Thoracic aorta (tissue), 2 donors: ENCODE measurements around the gene SMIM22. TPM values are rescaled to one million over a fixed set of nuclear protein-coding genes. Genes with fewer than 3 reads are reported as not detected.

Source experiments
- ATAC-seq: fragments of 150-250 bp; one replicate; pipeline ENCODE4 v1.8.0; 2017; ENCODE audit warnings: low read depth; ENCODE audit not compliant: insufficient number of reproducible peaks, low FRiP score
- DNase-seq: peaks from one replicate; pipeline ENCODE4 v3.0.0-alpha.2; 2020; ENCODE audit warnings: low spot score
- H3K27ac ChIP-seq, 2 donors: fragments of 200-600 bp; sonication (generic); 1 replicate in 1 of 2; 2 replicates in 1 of 2; pipeline ENCODE4 v1.5.1; 2016; ENCODE audit warnings: mild to moderate bottlenecking in 2 of 2, moderate library complexity in 2 of 2
- H3K27me3 ChIP-seq: fragments of 200-600 bp; sonication (generic); replicated peaks from 2 replicates; pipeline ENCODE4 v1.6.0; 2016; ENCODE audit warnings: mild to moderate bottlenecking; ENCODE audit not compliant: insufficient read depth
- H3K36me3 ChIP-seq: fragments of 200-600 bp; sonication (generic); one replicate; pipeline ENCODE4 v1.5.1; 2016
- H3K4me1 ChIP-seq, 2 donors: fragments of 200-600 bp; sonication (generic); 1 replicate in 1 of 2; 2 replicates in 1 of 2; pipeline versions ENCODE4 v1.5.1 to v1.6.0; 2016; ENCODE audit warnings: low read depth in 2 of 2, mild to moderate bottlenecking in 1 of 2; ENCODE audit not compliant: control insufficient read depth in 1 of 2
- H3K4me3 ChIP-seq: fragments of 200-600 bp; sonication (generic); 2 replicates; pipeline ENCODE4 v1.5.1; 2016; ENCODE audit warnings: mild to moderate bottlenecking
- H3K9me3 ChIP-seq: fragments of 200-600 bp; sonication (generic); 2 replicates; pipeline ENCODE4 v1.5.1; 2016
- CTCF ChIP-seq: fragments of 200-600 bp; sonication (generic); IDR thresholded peaks from one replicate; pipeline ENCODE4 v1.5.1; 2019; ENCODE audit warnings: antibody characterized with exemption
- total RNA-seq, 2 donors: library from RNA; depleted of rRNA; stranded (reverse); fragments of >200 nt; gene quantifications; one replicate each; pipeline versions ENCODE4 v1.1.0 to v1.2.3, GENCODE V29; 2016

The SMIM22 gene
- total RNA-seq, 2 donors from 2014 or later, result not detected

- Histone ChIP-seq H3K4me1 (no peaks in the 10 kb centered on the region), H3K36me3 (peaks cover 78% of the 10 kb centered on the region), H3K27me3 (no peaks in the 10 kb centered on the region), H3K4me3 (no peak overlapping the region), H3K27ac (no peak overlapping the region), H3K9me3 (no peaks in the 10 kb centered on the region)
- DNase-seq (no peak), ATAC-seq (no peak)
- TF ChIP-seq CTCF, result no peak
Measured at GRCh38 chr16:4825196-4825595, 30.0 kb downstream of the SMIM22 start.

- Histone ChIP-seq H3K27me3 (no peaks in the 10 kb centered on the region), H3K4me3 (no peak overlapping the region), H3K9me3 (no peaks in the 10 kb centered on the region), H3K27ac (no peak overlapping the region), H3K36me3 (peaks cover 77% of the 10 kb centered on the region), H3K4me1 (no peaks in the 10 kb centered on the region)
- ATAC-seq (no peak), DNase-seq (no peak)
- TF ChIP-seq CTCF, result no peak
Measured at GRCh38 chr16:4826526-4826925, 31.4 kb downstream of the SMIM22 start.

- ATAC-seq, result no peak
- H3K36me3 ChIP-seq, result peaks cover 77% of the 10 kb centered on the region
- no peaks in the 10 kb centered on the region for H3K27me3 ChIP-seq
- H3K4me3 ChIP-seq, result no peak overlapping the region
- TF ChIP-seq CTCF, result no peak
- H3K9me3 ChIP-seq, result no peaks in the 10 kb centered on the region
- no peaks in the 10 kb centered on the region for H3K4me1 ChIP-seq
- no peak for DNase-seq
- no peak overlapping the region for H3K27ac ChIP-seq
Measured at GRCh38 chr16:4826980-4827379, 31.8 kb downstream of the SMIM22 start.

GRCh38 chr16:4828567-4829321, 33.6 kb downstream of the SMIM22 start:
- Histone ChIP-seq H3K4me3 (no peak overlapping the region), H3K36me3 (peaks cover 77% of the 10 kb centered on the region), H3K9me3 (no peaks in the 10 kb centered on the region), H3K27ac (no peak overlapping the region), H3K4me1 (no peaks in the 10 kb centered on the region), H3K27me3 (no peaks in the 10 kb centered on the region)
- no peak for TF ChIP-seq CTCF
- DNase-seq (no peak), ATAC-seq (no peak)

- Histone ChIP-seq H3K36me3 (peaks cover 81% of the 10 kb centered on the region), H3K9me3 (no peaks in the 10 kb centered on the region), H3K4me1 (no peaks in the 10 kb centered on the region), H3K27me3 (no peaks in the 10 kb centered on the region), H3K27ac (no peak overlapping the region), H3K4me3 (no peak overlapping the region)
- TF ChIP-seq CTCF, result no peak
- DNase-seq (no peak), ATAC-seq (no peak)
Measured at GRCh38 chr16:4830408-4830807, 35.2 kb downstream of the SMIM22 start.
